HG03575 (cell line): ENCODE data around the gene SHROOM4.

ENCODE experiments used
- ATAC-seq: cut with Tn5 transposase; IDR thresholded peaks from one replicate; pipeline ENCODE4 v1.9.1; 2021; ENCODE audit not compliant: unreplicated experiment, insufficient number of reproducible peaks, low FRiP score; ENCODE audit errors: extremely low read depth

Gene SHROOM4

GRCh38 chrX:50813843-50814661 lies at the start of gene SHROOM4:
TSS of gene SHROOM4 (minus strand) at chrX:50814194. CDS start at chrX:50814018, 176 bp downstream.
- no peak for ATAC-seq

GRCh38 chrX:50863471-50863870 lies 49.5 kb upstream of the SHROOM4 start:
- ATAC-seq, result no peak

- no peak for ATAC-seq
Measured at GRCh38 chrX:50860518-50860917, 46.5 kb upstream of the SHROOM4 start.

GRCh38 chrX:50858548-50858947 lies 44.6 kb upstream of the SHROOM4 start:
- ATAC-seq, result no peak

- no peak for ATAC-seq
Measured at GRCh38 chrX:50853399-50853798, 39.4 kb upstream of the SHROOM4 start.

GRCh38 chrX:50852524-50852923 lies 38.5 kb upstream of the SHROOM4 start:
- no peak for ATAC-seq

- ATAC-seq, result no peak
Measured at GRCh38 chrX:50842221-50842620, 28.2 kb upstream of the SHROOM4 start.

- ATAC-seq, result no peak
Measured at GRCh38 chrX:50839730-50840129, 25.7 kb upstream of the SHROOM4 start.

GRCh38 chrX:50838820-50839600 lies 25.0 kb upstream of the SHROOM4 start:
- no peak for ATAC-seq

GRCh38 chrX:50827996-50828395 lies 14.0 kb upstream of the SHROOM4 start:
- ATAC-seq, result no peak

GRCh38 chrX:50825825-50826224 lies 11.8 kb upstream of the SHROOM4 start:
- no peak for ATAC-seq

GRCh38 chrX:50818986-50819385 lies 5.0 kb upstream of the SHROOM4 start:
- ATAC-seq, result no peak

GRCh38 chrX:50815120-50815519 lies 1.1 kb upstream of the SHROOM4 start:
- no peak for ATAC-seq

- no peak for ATAC-seq
Measured at GRCh38 chrX:50814701-50815100, 707 bp upstream of the SHROOM4 start.

GRCh38 chrX:50812995-50813842 lies 775 bp downstream of the SHROOM4 start:
- ATAC-seq, result no peak

- no peak for ATAC-seq
Measured at GRCh38 chrX:50805276-50805675, 8.7 kb downstream of the SHROOM4 start.

- no peak for ATAC-seq
Measured at GRCh38 chrX:50801135-50801534, 12.9 kb downstream of the SHROOM4 start.

GRCh38 chrX:50799531-50799961 lies 14.4 kb downstream of the SHROOM4 start:
- no peak for ATAC-seq

- no peak for ATAC-seq
Measured at GRCh38 chrX:50798783-50799182, 15.2 kb downstream of the SHROOM4 start.
